ENCODE data around the gene KREMEN2.
"Not testable (repeated sequence)": the region's sequence is repeated elsewhere in the genome, so short reads cannot be mapped to it uniquely, and the experiment has no call there.

Gene KREMEN2

DNA sequence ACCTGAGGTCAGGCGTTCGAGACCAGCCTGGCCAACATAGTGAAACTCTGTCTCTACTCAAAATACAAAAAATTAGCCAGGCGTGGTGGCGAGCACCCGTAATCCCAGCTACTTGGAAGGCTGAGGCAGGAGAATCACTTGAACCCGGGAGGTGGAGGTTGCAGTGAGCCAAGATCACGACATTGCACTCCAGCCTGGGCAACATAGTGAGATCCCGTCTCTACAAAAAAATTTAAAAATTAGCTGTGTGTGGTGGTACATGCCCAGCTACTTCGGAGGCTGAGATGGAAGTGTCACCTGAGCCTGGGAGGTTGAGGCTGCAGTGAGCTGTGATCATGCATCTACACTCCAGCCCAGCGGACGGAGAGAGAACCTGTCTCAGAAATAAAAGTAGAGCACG, 20.4 kb upstream of the KREMEN2 start:
- not testable (repeated sequence) for DNase-seq

- no peak for DNase-seq
These were observed 17.4 kb upstream of the KREMEN2 start for GRCh38 chr16:2946649-2947048.

DNA sequence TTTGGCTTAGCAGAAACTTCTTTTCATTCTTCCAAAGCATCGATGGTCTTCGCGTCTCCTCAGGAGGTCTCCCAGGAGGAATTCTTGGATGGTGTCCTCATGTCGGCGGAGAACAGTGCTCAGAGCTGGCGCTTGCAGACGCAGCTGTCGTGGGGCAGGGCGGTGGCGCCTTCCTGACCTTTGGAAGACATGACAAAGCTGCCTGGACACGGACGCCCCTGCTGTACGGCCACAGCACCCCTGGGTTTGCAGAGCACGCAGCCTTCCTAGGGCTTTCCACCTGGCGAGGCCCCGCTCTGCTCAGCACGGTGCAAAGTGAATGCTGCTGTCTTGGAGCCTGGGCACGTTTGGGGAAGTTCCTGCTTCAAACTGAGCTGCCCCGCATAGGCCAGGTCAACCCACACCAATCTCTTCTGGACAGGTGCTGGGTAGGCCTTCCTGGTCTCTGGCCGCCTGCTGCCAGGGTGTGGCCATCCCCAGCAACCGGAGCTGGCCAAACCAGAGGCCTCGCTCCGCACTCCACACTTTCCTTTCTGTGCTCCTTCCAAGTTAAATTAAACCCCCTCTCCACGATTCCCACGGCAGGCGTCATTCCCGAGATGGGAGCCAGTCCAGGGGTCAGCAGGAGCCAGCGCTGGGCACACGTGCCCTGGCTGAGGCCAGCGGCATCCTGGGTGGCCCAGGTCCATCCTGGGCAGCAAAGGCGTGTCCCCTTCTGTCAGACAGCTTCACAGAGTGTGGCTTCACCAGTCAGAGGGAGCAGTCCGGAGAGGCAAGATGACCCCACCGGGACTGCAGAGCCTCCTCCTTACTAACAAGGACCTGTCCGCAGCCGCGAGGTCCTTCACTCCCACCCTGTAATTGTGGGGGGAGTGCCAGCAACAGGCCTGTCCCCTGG, 15.0 kb upstream of the KREMEN2 start:
- DNase-seq = no peak

- no peak for DNase-seq
These were observed 14.2 kb upstream of the KREMEN2 start for GRCh38 chr16:2949705-2950352.

GRCh38 chr16:2950353-2950724, 13.7 kb upstream of the KREMEN2 start:
- no peak for DNase-seq

- DNase-seq = peak in 1 of 2 experiments; percentile 44
These were observed 13.3 kb upstream of the KREMEN2 start for GRCh38 chr16:2950773-2951172.

DNA sequence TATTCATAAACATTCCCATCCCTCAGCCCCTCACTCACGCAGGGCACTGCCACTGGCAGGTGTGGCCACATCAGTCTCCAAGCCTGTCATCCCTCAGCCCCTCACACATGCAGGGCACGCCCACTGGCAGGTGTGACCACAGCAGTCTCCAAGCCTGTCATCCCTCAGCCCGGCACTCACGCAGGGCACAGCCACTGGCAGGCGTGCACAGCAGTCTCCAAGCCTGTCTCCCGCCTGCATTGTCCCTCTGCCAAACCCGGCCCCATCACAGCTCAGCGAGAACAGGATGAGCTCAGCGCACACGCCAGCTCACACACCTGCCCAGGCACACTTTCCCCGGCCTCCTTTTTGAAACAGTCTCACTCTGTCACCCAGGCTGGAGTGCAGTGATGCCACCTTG, 11.4 kb upstream of the KREMEN2 start:
- DNase-seq = no peak

GRCh38 chr16:2953706-2954627, 10.1 kb upstream of the KREMEN2 start:
- DNase-seq = peak; percentile 56 to 90

DNA sequence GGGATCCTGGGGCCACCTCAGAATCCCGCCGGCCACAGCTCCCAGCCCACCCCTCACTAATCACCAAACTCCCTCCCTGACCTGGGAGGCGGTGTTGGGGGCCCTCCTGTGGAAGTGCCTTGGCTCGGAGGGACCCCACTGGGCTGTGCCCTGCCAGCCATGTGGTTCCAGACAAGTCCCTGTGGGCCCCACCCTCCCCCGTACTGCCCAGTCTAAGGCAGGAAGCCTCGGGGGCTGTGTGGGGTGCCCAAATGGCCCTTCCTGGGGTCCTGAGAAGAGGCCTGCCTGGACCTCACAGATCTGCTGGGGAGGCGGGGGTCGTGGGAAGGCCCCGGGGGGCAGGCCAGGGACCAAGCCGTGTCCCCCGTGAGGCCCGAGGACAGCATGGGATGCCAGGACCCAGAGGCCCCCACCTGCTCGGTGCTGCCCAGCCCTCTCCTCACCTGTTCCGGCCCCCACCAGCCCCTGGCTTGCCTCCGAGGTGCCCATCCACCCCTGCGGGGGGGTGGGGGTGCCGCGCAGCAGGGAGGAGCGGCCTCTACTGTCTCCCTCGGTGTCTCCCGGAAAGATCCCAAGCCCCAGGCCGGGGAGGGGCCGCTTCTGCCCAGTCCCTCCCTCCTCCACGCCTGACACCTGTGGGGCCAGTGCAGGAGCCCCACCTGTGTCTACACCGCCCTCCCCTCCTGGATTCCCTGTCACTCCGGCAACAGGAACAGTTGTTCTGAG, 9.3 kb upstream of the KREMEN2 start:
- no peak for DNase-seq

DNA sequence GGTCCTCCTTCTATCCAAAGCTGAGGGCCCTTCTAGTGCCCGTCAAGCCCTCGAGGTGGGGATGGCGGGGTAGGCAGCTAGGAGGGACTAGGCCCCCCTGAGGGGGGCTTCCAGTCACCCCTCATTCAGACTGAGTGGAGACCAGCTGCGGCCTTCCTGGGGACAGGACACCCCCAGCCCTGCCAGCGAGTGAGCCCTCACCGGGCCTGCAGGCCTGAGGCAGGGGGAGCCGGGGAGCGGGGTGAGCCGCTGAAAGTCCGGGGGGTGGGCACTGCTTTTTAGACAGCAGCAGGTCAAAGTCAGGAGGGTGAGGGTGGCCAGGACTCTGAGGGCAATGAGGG, 8.7 kb upstream of the KREMEN2 start:
- no peak for DNase-seq

DNA sequence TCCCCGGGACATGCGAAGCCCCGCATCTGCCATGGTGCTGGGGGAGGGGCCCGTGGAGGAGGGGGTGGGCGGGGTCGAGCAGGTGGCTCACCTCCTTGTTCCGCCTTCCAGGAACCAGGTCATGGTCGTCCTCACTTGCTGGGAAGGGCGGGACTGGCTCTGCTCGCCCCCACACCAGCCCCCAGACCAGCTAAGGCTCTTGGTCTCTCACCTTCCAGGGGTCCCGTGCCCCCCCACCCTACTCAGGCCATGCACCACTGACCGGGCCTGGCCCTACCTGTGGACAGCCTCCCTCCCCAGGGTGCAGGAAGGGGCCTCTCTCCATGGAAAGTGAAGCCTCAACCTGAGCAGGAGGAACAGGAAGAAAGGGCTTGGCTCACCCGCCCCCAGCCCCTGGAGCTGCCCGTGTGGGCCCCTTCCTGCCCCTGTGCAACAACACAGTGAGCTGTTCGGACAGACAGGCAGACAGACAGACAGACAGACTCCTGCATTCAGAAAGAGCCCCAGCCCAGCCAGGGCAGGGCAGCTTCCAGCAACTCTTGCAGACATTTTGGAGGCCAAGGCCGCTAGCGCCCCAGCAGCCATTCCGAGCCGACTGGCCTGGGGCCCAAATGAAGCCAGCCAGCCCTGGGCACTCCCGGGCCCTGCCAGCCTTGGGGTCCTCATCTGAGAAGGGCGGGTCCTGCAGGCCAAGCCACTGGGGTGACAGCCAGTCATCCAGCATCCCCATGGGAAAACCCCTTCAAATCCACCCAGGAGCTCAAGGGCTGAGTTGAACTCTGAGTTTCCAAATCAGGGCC, 8.1 kb upstream of the KREMEN2 start:
- DNase-seq = no peak

DNA sequence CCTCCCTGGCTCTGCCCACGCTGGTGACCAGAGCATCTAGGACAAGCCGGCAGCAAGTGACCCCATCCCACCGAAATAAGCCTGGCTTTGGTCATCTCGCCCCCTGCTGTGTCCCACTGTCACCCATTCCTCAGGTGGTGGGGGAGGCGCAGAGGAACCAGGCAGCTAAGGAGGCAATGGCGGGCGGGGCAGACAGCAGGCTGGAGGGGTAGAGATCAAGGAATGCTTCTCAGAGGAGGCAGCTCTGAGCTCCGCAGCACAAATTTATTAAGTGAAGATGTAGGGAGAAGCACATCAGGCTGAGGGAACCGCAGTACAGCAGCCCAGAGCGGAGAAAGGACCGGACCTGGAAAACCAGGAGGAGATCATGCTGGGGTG, 7.5 kb upstream of the KREMEN2 start:
- DNase-seq = no peak

GRCh38 chr16:2959206-2959605, 4.9 kb upstream of the KREMEN2 start:
- DNase-seq = no peak

GRCh38 chr16:2960183-2961010, 3.7 kb upstream of the KREMEN2 start:
- no peak for DNase-seq

- no peak for DNase-seq
These were observed 1.6 kb upstream of the KREMEN2 start for GRCh38 chr16:2962334-2963073.

GRCh38 chr16:2963074-2963722, 877 bp upstream of the KREMEN2 start:
- peak in 1 of 2 experiments; percentile 56 for DNase-seq

DNA sequence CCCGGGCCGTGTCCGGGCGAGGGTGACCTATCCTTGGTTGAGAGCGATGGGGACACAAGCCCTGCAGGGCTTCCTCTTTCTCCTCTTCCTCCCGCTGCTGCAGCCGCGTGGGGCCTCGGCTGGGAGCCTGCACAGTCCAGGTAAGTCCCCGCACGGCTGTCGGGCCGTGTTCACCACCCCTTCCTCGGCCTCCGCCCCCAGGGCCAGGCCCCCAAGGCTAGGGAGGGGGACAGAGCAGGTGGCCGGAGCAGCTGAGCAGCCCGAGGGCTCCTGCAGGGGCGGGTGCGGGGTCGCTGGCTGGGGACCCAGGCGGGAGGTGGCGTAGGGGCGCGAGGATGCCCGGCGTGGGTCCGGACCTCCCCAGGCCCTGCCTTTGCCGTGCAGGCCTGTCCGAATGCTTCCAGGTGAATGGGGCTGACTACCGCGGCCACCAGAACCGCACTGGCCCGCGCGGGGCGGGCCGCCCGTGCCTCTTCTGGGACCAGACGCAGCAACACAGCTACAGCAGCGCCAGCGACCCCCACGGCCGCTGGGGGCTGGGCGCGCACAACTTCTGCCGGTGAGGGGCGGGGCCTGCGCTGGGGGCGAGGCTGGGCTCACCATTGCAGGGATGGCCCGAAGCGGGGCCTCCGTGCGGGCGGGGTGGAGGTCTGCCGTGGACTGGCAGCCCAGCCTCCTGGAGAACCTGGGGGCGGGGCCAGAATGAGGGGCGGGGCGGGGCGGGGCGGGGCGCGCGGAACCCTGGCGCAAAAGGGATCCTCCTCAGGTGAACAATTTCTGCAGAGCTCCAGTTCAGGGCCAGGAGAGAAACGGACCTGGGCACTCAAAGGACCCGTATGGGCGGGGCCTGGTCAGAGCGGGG, 631 bp downstream of the KREMEN2 start:
- DNase-seq = peak; percentile 69 to 88

DNA sequence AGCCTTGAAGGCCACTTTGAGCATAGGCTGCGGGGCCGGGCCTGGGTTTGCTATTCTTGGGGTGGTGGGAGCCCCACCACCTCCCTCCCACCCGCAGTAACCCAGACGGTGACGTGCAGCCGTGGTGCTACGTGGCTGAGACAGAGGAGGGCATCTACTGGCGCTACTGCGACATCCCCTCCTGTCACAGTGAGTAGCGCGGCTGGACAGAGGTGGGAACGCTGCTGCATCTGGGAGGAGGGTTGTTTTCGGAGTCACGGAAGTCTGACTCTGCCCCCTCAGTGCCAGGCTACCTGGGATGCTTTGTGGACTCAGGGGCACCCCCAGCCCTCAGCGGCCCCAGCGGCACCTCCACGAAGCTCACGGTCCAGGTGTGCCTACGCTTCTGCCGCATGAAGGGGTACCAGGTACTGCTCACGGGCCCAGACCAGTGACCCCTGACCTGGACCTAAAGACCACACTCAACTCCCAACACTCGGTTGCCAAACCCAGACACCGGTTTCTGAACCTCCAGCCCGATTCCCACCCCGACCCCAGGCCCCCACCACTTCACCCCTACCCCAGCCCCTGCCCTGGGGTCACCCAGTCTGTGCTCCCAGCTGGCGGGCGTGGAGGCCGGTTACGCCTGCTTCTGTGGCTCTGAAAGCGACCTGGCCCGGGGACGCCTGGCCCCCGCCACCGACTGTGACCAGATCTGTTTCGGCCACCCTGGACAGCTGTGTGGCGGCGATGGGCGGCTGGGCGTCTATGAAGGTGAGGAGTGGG, 2.1 kb downstream of the KREMEN2 start:
- no peak for DNase-seq
